IMR-90 (cell line): ENCODE results near the gene OVCA2.

Experiments
- CEBPB ChIP-seq: IDR thresholded peaks from 2 replicates; pipeline ENCODE4 v1.6.1; 2012; ENCODE audit warnings: low read depth, low read length, improper control_type of control experiment
- CTCF ChIP-seq: conservative IDR thresholded peaks from 2 replicates; pipeline ENCODE4 v1.5.1; 2012; ENCODE audit warnings: mild to moderate bottlenecking, low read depth, low read length, improper control_type of control experiment
- MAFK ChIP-seq: IDR thresholded peaks from 2 replicates; pipeline ENCODE4 v1.6.1; 2012; ENCODE audit warnings: low read depth, low read length, improper control_type of control experiment
- MXI1 ChIP-seq: IDR thresholded peaks from 2 replicates; pipeline ENCODE4 v1.6.1; 2012; ENCODE audit warnings: low read depth, mild to moderate bottlenecking, low read length, moderate library complexity, borderline replicate concordance
- POLR2A ChIP-seq: IDR thresholded peaks from 2 replicates; pipeline ENCODE4 v1.6.1; 2012; ENCODE audit warnings: mild to moderate bottlenecking, low read depth, low read length
- RAD21 ChIP-seq: IDR thresholded peaks from 2 replicates; pipeline ENCODE4 v1.6.1; 2012; ENCODE audit warnings: low read length, improper control_type of control experiment
- RFX5 ChIP-seq: IDR thresholded peaks from 2 replicates; pipeline ENCODE4 v1.8.0; 2012; ENCODE audit warnings: low read depth, mild to moderate bottlenecking, low read length, moderate library complexity

- TF ChIP-seq CTCF, result no peak
- TF ChIP-seq POLR2A, result no peak
- no peak for TF ChIP-seq RFX5
- TF ChIP-seq CEBPB, result no peak
- no peak for TF ChIP-seq MXI1
- TF ChIP-seq RAD21, result no peak
- TF ChIP-seq MAFK, result no peak
These were observed 27.9 kb upstream of the OVCA2 start for GRCh38 chr17:2013994-2014317.
